Hematopoietic multipotent progenitor cell treated with erythropoietin and hydrocortisone succinate and interleukin-3 and kit ligand, for 15 days (in vitro differentiated cells): ENCODE measurements around the gene SPSB1.

Experiments
- DNase-seq: peaks from one replicate; pipeline ENCODE4 v3.0.0-alpha.2; 2015; ENCODE audit warnings: low spot score

The SPSB1 gene

DNA sequence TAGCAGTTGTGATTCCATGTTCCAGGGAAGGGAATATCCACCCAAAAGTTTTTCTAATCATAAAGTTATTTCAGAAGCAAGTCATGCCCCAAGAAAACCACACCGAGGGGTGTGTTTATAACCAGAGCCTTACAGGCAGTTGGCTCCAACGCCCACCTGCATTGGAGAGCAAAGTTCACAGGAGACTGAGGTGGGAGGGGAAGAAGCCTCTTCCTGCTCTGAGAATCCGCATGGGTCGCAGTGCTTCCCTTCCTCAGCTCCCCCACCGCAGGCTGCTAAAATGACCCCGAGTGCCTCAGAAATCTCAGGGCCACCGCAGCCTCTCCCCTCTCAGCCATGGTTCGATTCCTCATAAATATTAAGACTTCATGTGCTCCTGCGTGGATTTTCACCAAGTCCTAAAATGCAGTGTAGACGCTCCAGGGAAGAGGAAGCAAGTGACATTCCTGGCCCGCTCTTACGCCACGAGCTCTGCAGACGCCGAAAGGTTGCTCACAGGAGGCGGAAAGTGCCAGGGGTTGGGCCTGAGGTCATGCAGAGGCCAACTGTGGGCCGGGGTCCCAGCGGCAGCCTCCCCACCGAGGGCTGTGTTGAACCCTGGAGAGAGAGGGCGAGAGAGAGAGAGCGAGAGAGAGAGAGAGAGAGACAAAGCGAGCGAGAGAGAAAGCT, 13.4 kb upstream of the SPSB1 start:
- DNase-seq = no peak

DNA sequence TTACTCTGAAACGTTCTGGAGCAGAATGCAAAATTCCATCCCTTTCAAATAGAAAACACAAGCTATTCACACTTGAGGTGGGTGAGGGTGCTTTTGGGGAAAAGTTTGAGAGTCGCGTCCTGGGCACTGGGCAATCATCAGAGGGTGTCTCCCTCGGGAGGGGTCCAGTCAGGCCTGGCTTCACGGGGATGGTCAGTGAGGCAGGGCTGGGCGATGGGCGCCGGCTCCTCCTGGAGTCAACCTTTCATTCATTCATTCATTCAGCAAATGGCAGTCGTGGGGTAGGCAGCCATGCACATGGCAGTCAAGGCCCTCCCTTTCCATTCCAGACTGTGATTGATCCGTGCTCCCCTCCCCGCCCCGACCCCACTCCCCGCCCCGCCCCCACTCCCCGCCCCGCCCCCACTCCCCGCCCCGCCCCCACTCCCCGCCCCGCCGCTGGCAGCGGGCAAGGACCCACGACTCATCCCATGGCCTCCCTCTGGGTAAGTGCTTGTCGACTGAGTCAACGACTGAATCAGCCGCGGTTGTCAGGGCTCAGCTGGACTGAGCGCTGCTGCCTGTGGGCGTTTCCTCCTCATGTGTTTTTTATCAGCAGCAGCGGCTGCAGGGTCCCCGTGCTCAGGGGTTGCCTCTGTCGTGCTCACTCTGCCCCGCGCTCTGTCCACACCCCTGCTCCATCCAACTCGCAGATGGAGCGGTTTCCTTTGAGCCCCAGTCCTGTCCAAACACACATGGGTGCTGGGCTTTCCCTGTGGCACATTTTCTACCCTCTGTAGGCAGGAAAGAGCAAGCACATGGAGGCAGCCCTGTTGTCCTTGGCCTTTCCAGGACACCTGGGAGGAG, 12.5 kb upstream of the SPSB1 start:
- peak; percentile 16 for DNase-seq

DNA sequence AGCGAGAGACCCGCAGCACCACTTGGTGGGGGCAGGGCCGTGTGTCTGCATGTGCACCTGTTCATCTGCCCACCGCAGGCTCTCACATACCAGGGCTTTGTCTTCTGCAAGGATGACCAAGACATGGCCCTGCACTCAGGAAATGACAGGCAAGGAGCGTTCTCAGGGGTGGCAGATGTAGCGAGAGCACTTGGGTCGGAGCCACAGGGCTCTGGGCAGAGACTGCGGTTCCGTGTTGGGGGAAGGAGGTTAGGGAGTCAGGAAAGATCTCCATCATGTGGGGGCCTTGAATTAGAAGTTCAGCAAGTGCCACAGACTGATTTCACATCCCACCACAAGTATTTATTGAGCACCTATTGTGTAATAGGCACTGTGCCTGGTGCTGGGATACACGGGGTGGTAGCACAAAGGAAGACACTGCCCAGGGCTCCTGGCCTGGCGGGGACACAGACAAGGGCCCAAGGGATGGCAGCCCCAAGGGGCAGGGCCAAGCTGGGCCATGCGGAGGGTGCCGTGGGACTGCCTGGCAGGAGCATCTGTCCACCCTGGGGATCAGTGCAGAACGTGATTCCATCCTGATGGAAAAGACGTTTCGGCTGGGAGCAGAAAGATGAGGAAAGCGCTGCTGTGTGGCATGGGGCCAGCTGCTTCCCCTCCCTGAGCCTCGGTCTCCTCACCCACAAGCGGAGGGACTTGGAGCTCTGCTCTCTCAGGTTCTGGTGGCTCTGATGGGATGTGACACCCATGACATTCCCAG, 11.4 kb upstream of the SPSB1 start:
- no peak for DNase-seq

DNA sequence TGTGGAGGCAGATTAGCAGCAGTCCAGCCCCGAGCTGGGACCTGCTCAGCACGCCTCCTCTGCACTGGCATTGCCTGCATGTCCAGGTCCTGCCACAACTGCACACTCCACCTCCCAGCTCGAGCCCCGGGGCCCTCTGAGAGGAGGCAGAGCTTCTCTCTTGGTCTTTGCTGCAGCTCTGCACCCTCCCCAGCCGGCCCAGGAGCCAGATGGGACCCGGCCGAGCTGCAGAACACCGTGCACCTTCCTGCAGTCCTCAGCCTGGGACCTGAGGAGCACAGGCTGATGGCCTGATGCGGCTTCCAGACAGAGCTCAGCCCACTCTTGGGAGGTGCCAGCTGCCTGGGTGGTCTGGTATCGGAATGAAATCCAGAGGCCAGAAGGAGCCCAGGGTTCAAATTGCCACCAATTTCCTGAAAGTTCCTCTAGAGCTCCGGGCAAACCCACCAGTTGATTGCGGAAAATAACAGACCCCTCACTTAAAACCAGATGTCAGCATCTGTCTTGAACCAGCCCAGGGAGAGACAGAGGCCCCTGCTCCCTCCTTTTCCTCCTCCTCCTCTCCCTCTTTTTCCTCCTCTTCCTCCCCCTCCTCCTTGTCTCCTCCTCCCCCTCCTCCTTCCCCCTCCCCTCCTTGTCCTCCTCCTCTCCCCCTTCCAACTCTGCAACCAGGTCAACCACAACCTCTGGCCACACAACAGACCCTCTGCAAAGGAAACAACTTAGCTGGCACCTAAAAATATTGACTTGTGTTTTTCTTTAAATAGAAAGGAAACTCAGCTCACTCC, 10.6 kb upstream of the SPSB1 start:
- no peak for DNase-seq

DNA sequence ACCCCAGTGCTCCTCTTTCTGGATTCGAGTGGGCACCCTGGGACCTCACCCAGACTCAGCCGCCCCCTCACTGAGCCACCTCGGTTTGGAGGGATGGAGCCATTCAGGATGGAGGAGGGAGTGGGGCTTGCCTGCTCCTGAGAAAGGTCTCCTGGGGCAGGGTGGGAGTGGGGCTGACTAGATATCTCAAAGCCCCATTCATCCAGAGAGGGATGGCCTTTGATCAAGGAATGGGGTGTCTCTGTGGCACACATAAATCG, 10.1 kb upstream of the SPSB1 start:
- DNase-seq = no peak

DNA sequence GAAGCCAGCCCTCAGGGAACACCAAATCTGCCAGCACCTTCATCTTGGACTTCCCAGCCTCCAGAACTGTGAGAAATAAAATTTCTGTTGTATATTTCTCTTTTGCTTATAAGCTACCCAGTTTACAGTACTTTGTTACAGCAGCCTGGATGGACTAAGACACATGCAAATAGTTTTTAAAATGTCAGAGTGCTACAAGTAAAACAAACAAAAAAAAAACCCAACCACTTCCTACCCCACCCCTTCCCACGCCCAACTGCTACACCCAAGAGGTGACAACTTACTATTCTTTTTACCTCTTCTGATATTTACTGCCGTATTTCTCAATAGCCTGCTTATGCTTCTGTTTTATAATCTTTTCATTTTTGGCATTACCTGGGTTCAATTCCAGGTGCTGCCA, 8.6 kb upstream of the SPSB1 start:
- no peak for DNase-seq

DNA sequence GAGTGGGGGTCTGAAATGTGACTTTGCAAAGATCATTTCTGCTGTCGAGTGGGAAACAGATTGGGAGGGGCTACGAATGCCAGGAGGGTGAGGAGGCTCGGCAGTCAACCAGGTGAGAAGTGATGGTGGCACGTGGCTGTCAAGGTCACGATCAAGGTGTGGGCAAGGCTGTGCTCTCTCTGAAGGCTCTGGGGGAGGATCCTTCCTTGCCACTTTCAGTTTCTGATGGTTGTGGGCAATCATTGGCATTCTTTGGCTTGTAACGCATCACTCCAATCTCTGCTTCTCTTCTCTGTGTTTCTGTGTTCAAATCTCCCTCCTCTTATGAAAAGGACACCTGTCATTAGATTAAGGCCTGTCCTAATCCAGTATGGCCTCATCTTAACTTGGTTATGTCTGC, 6.1 kb upstream of the SPSB1 start:
- DNase-seq = no peak

DNA sequence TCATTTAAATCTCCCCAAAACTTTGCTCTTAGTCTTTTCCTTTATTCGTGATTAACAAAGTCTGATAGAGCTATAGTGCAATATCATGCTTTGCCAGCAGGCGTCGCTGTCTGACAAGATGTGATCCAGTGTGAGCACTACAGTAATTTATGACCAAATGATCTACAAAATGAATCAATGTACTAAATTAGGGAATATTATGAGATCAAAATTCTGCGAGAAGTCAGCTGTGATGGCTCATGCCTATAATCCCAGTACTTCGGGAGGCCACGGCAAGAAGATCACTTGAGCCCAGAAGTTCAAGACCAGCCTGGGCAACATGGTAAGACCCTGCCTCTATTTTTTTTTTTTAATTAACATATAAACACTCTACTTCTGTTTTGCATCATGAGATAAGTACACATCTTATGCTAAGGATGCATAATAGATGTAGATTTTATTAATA, 3.6 kb upstream of the SPSB1 start:
- DNase-seq = peak; percentile 61

DNA sequence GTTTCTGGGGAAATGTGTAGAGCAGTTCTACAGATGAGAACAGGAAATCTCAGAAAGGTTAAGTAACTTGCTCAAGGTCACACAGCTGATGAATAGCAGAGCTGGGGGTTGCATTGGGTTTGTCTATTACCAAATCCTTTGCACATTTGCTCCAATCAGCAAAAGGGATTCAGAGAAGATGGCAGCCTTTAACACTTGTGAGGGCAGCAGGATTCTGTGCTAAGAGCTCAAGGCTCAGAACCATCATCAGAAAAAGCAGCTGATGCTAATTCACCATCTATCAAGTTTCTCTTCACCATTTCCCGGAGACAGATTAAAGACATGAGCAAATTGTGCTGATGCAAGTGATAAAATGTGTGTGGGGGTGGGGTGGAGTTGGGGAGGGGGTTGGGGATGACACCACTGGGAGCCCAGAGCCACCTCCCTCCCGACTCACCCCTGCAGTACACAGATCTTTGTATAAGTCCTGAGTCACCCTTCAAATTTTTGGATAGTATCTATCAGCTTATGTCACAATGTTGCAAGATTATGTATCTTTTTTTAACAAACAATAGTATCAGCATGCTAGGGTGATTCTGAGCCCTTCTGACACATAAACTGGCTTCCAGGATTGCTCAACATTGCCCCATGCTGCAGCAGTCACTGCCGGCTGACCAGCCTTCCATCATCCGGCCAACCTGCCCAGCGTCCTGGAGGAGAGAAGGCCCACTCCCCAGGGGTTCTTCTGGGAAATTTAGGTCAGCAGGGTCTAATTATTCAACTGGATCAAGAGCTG, 2.8 kb upstream of the SPSB1 start:
- DNase-seq = no peak

DNA sequence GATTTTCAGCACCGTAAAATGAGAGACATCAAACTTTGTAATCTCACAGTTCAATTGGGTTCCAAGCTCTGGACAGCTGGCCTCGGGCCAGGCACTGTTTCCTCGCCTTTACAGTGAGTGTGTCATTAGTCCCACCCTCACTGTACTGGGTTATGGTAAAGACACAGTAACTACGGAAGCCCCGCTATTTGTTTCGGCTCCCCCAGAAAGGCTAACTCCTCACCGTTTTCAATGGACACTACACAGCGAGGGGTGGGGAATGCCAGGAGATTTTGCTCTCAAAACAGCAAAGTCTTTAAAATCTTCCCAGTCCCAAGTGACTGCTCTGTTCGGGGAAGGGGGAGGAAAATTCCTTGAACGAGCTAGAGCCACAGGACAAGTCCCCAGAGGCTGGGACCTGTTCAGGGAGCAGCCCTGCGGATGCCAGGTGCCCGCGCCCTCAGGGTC, 757 bp upstream of the SPSB1 start:
- DNase-seq = no peak

DNA sequence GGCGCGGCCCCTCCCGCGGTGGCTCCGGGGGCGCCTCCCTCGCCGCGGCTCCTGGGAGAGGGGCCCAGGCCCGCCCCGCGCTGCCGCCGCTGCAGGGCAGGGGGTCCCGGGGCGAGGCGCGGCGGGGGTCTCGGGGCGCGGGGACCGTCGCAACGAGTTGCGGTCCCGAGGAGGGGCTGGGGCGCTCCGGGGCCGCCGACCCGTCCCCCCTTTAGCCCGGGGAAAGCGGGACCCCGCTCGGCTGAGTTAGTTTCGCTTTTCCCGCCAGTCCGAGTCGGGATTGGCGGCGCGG, 493 bp downstream of the SPSB1 start:
- no peak for DNase-seq

DNA sequence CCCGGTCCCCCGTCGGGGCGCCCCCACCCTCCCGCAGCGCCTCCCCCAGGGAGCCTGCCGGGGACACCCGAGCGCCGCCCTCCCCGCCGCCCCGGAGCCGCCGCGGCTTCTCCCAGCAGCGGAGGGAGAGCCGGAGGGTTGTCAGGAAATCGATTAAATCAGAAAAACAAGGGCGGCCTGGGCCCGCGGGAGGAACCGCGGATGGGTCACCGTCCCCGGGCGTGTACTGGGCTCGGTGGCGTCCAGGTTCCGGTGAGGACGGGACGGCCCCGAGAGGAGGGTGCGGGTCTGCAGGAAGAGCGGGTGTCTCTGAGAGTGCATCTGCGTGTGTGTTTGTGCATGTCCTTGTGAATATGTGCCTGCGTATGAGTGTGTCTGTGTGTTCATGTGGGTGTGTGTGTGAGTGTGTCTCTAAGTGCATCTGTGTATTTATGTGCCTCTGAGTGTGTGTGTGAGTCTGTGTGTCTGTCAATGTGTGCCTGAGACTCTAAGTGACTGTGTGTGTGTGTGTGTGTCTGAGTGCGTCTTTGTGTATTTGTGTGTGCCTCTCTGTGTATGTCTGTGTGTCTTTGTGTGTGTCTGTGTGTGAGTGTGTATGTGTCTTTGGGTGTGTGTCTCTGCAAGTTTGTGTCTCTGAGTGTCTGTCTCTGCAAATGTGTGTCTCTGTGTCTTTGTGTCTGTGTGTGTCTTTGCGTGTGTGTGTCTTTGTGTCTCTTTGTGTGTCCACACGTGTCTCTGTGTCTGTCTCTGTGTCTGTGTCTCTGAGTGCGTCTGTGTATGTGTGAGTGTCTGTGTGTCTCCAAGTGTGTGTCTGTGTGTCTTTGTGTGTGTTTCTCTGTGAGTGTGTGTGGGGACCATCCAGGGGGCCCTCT, 1.1 kb downstream of the SPSB1 start:
- no peak for DNase-seq

DNA sequence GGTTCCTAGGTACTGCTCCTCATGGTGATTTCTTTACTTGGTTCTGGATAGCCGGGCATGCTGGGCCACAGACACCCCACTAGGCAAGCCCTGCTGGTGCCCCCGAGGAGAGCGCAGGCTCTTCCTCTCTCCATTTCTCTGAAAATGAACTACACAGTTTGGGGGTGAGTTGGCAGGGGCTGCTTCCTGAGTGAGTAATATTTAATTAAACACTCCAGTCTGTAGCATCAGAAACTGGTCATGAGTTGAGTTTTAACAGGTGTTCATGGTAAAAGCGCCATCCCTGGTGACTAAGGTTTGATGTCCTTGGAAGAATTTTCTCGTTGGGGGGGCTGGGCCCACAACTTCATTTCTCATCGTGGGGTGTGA, 1.7 kb downstream of the SPSB1 start:
- no peak for DNase-seq

DNA sequence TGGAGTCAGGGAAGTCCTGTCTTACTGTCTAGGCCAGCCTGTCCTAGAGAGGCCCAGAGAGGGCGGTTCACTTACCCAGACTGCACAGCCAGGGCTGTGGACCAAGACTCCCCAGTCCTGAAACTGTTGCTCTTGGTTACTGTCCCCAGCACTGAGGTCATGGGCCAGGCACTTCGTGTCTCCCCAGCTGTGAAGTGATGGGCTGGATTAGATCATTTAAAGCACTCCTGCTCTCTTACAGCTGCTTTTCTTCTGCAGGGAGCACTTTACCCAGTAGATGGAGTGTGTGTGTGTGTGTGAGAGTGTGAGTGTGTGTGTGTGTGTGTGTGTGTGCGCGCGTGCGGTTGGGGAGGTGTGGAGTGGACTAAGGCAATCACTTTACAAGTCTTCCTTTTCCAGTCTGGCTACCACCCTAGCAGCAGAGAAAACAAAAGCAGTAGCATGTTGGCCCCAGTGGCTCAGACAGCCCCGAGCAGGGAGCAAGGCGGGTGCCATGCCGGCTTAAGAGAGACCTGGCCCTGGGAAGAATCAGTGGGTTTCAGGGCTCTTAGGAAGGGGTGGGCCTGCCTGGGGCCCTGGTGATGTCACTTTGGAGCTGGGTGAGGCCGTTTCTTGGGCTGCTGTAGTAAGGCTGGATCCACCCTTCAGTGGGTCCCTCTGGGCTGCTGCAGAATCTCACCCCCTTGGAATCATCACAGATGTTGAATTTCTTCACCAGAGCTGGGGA, 2.4 kb downstream of the SPSB1 start:
- no peak for DNase-seq

DNA sequence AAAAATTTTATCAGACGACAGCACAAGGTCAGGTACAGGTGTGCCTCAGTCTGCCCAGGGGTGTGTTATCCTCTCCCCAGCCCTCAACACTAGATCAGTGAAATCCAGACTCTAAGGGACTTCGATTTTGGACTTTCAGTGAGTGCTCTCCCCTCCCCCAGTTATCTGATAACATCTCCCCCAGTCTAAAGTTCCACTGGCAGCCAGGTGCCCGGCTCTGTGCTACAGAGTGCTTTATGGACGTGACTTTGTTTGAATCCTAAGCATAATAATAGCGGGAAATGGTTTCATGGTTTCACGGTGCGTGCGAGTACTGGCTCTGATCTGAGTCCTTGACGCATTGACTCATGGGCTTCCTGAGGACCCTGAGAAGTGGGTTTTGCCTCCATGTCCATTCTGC, 3.2 kb downstream of the SPSB1 start:
- DNase-seq = no peak

DNA sequence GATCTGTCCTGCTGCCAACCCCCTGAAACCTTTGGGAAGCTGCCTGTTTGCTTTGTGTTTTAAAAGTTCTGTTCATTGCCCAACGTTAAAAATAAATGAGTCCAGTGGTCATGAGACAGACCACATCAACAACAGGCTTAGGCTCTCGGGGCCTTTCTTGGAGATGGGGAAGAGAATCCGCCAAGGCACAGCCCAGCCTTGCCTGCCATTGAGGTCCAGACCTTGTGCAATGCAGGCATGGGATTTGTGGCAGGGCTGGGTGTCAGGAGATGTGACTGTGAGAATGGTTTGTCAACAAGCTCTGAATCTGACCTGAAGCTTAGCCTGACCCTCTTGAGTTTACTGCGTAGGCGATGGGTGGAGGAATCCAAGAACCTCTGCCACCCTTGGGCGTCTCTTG, 4.2 kb downstream of the SPSB1 start:
- DNase-seq = no peak

DNA sequence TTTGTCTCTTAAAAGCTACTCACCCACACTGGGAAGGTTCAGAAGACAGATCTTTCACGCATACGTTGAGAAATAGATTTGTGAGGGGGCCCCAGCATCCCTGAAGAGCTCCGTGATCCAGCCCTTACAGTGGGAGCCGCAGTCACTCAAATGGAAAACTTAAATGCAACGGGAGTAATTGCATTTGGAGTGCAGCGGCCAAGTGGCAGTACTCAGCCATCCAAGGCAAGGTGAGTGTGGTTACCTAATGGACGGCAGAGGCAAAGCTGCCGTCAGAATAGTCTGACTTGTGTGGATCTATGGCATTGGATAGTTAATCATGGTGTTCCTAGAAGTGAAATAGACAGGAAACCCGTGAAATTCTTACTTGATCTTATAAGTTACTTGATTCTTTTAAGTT, 5.1 kb downstream of the SPSB1 start:
- DNase-seq = no peak

DNA sequence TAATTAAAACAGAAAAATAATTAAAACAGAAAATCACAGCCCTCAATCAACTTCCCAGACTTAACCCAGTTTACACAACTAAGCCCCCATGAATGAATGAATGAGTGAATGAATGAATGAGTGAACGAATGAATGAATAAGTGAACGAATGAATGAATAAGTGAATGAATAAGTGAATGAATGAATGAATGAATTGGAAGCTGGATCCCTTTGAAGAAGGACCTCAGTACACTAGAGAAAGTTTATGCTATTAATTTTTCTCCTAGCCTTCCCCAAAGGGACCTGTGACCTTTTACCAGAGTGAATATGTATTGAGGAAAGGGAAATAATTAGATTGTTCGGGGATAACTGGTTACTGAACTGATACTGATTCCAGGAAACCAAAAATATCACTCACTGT, 5.6 kb downstream of the SPSB1 start:
- DNase-seq = no peak

DNA sequence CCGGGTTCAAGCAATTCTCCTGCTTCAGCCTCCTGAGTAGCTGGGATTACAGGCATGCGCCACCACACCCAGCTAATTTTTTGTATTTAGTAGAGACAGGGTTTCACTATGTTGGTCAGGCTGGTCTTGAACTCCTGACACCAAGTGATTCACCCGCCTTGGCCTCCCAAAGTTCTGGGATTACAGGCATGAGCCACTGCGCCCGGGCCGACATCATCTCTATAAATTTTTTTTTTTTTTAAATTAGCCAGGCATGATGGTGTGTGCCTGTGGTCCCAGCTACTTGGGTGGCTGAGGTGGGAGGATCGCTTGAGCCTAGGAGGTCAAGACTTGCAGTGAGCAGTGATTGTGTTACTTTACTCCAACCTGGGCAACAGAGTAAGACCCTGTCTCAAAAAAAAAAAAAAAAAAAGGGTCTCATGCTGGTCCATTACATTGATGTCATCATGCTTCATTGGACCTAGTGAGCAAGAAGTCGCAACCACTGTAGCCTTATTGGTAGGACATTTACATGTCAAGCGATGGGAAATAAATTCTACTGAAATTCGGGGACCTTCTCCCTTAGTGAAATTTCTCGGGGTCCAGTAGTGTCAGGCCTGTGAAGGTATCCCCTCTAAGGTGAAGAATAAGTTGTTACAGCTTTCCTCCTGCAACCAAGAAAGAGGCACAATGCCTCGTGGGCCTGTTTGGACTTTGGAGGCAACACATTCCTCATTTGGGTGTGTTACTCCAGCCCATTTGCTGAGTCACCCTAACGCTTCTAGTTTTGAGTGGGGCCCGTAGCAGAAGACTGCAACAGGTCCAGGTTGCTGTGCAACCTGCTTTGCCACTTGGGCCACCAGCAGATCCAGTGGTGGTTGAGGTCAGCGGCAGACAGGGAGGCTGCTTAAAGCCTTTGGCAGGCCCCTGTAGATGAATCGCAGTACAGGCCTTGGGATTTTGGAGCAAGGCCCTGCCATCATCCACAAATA, 7.2 kb downstream of the SPSB1 start:
- DNase-seq = peak; percentile 9
